ENCODE data around the gene E4F1. TPM values are rescaled to one million over a fixed set of nuclear protein-coding genes. Genes with fewer than 3 reads are reported as not detected.

E4F1 gene
- total RNA-seq, 1 donor from 2014 or later: 12.5 TPM

DNA sequence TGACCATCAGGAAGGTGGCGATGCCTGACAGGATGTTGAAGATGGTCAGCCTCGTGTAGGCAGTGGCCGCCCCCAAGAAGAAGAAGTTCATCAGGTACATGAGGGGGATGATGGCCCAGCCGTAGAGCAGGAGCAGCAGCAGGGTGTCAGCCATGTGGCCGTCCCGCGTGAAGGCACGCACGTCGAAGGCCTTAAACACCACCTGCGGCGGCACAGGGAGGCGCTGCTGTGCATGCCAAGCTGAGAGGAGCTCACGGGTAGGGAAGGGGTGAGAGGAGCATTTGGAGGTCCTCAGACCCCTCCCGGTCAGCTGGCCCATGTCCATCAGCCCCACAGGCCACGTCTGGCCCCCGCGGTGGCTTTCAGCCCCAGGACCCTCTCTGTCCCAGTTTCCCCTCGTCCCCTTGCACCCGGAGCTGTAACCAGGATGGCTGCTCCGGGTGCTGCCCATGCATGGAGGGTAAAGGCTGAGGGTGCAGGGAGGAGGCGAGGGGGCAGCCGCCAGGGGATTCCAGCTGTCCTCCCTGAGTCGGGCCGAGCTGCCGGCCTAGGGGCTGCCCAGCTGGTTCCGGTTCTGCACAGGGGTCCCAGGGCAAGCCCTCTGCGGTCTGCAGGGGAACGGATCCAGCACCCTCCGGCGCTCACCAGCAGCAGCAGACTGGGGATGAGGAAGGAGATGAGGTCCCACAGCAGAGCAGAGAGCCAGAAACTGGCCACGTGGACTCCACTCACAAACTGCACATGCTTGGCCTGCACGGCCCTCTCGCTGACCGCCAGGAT, 61.6 kb downstream of the E4F1 start:
- Histone ChIP-seq H3K4me3 (ENCODE audit: low read length in 3 of 3) (no peak overlapping the region), H3K9me3 (ENCODE audit: control insufficient read depth in 3 of 3, low read length in 3 of 3) (no peaks in the 10 kb centered on the region), H3K4me1 (ENCODE audit: control insufficient read depth in 3 of 3, insufficient read depth in 3 of 3, low read length in 3 of 3) (no peaks in the 10 kb centered on the region), H3K9ac (ENCODE audit: low read depth in 1 of 3, low read length in 3 of 3) (no peak overlapping the region), H3K27ac (ENCODE audit: low read depth, low read length) (no peak overlapping the region), H3K36me3 (ENCODE audit: control insufficient read depth in 3 of 3, insufficient read depth in 3 of 3, low read length in 3 of 3) (peaks cover 12 to 42% (median 29%) of the 10 kb centered on the region in 3 donors), H3K27me3 (ENCODE audit: control insufficient read depth in 3 of 3, insufficient read depth in 3 of 3, low read length in 3 of 3) (no peaks in the 10 kb centered on the region)

Small RNA genes within 50 kb of the gene (small RNA-seq; reads per million reads assigned to genes)
- gene MIR3677 (not detected), gene MIR4717 (not detected)

Other genes starting within 250 kb of the E4F1 start
- gene NOXO1, start 242.1 kb upstream of the E4F1 start, total RNA-seq: 1.6 TPM
- 4.7 TPM for gene GFER, start 239.4 kb upstream of the E4F1 start, total RNA-seq
- gene SYNGR3, start 233.6 kb upstream of the E4F1 start, total RNA-seq: 0.52 TPM
- 4.7 TPM for gene ZNF598, start 213.8 kb upstream of the E4F1 start, total RNA-seq
- gene NPW, start 203.8 kb upstream of the E4F1 start, total RNA-seq: not detected
- gene NHERF2, start 196.7 kb upstream of the E4F1 start, total RNA-seq: 15.1 TPM
- gene NTHL1, start 175.8 kb upstream of the E4F1 start, total RNA-seq: 13.6 TPM
- 49.6 TPM for gene TSC2, start 175.6 kb upstream of the E4F1 start, total RNA-seq
- 88.7 TPM for gene PKD1, start 87.7 kb upstream of the E4F1 start, total RNA-seq
- gene RAB26, start 75.0 kb upstream of the E4F1 start, total RNA-seq: not detected
- 24.0 TPM for gene TRAF7, start 67.8 kb upstream of the E4F1 start, total RNA-seq
- 0.52 TPM for gene CASKIN1, start 27.0 kb upstream of the E4F1 start, total RNA-seq
- 7.8 TPM for gene MLST8, start 18.1 kb upstream of the E4F1 start, total RNA-seq
- 2.1 TPM for gene BRICD5, start 12.7 kb upstream of the E4F1 start, total RNA-seq
- gene PGP, start 8.8 kb upstream of the E4F1 start, total RNA-seq: 9.9 TPM
- 0.52 TPM for gene DNASE1L2, start 12.9 kb downstream of the E4F1 start, total RNA-seq
- gene ECI1, start 28.0 kb downstream of the E4F1 start, total RNA-seq: 42.3 TPM
- gene RNPS1, start 44.5 kb downstream of the E4F1 start, total RNA-seq: 42.3 TPM
- 8.4 TPM for gene ABCA3, start 117.1 kb downstream of the E4F1 start, total RNA-seq
- gene CCNF, start 205.9 kb downstream of the E4F1 start, total RNA-seq: 6.8 TPM
- 2.6 TPM for gene TEDC2, start 236.5 kb downstream of the E4F1 start, total RNA-seq
- gene NTN3, start 247.7 kb downstream of the E4F1 start, total RNA-seq: 5.2 TPM